HG03439 (cell line): ENCODE measurements around the gene RELN.

Experiments
- ATAC-seq: cut with Tn5 transposase; IDR thresholded peaks from one replicate; pipeline ENCODE4 v1.9.1; 2021; ENCODE audit warnings: mild to moderate bottlenecking, moderate library complexity; ENCODE audit not compliant: unreplicated experiment

RELN gene

DNA sequence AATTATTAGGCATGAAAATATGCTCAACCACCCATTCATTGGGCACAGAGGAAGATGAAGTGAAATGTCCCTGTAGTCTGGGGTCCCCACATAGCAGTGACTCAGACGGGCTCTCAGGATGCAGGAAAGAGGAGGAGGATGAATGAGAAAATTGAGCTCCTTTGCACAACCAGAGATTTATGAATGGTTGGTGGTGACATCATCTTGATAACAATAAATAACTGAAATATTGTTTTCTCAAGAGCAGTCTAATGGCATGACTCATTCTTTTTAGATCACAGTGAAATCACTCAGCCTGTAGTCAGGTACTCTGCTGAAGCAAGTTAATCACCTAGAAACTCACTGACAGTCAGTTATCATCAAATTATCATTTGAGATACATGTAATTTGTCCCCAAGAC lies 254.1 kb downstream of the RELN start:
- no peak for ATAC-seq

DNA sequence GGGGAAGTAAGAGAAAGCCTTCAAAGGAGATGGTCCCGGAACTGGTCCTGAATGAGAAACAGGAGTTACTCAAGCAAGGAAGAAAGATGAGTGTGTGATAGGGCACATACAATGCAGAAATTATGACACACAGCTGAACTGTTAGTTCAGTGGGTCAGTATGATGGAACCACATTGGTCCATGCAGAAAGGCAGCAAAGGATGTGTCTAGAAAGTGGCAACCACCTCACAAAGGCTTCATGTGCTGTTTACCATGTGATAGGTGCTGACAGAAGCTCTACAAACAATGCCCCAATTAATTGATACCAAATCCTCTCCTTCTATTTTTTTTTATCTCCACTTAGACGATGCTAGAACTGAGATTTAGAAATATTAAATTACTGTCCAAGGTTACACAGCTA lies 258.3 kb downstream of the RELN start:
- no peak for ATAC-seq

DNA sequence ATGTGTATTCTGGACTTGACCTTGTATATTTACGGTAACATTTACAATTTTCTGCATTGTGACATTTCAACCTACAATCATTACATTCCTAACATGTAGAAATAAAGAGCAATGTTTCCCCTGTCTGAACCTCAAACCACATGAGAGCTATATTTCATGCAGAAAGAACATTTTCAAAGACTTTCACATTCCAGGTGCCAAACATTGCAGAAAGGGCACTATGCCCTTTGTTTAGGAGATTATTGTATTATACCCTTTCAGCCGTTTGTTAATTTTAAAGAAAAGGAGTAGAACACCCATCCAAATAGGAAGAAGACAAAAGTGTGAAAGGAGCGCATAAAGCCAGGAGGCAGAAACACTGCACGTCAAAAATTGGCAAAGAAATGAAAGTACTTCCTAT lies 260.4 kb downstream of the RELN start:
- no peak for ATAC-seq

DNA sequence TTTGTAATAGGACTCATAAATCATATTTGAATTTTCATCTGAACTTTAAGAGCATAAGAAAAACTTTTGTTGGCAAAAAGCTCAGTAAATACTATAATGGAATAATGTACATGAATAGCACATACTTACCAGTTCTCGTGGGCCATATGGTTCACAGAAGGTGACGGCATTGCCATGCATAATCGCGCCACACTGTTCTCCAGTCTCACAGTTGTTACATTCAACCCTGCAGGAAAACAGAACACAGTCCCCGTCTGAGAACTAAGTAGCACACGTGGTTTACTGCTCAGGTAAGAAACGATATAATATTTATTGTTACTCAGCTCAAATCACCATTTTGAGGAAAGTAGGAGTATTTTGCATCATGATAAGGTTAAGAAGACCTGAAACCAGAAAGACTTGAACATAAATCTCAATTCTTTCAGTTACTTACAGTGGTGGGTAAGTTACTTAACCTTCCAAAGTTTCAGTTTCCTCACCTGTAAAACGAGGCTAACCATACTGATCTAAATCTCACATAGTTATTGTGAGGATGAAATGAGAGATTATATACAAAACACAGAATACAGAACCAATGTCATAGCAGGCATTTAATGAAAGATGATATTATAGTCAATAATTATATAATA lies 261.4 kb downstream of the RELN start:
- no peak for ATAC-seq

DNA sequence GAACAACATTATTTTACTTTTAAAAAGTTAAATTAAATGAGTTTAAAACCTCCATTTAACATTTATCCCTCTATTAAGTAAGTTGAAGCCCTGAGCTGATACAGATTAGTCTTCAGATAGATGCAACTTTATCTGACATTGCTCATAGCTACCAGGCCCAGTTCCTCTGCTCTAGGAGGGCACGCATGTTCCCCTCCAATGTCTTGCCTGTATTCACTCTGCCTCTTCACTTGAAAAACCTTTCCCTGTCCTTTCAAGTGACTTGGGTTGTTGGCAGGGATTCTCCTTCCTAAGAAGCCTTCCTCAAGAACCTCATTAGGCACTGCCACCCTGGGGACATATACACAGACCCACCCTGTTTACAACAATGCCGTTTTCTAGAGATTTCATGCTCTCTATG lies 270.4 kb downstream of the RELN start:
- ATAC-seq: no peak

DNA sequence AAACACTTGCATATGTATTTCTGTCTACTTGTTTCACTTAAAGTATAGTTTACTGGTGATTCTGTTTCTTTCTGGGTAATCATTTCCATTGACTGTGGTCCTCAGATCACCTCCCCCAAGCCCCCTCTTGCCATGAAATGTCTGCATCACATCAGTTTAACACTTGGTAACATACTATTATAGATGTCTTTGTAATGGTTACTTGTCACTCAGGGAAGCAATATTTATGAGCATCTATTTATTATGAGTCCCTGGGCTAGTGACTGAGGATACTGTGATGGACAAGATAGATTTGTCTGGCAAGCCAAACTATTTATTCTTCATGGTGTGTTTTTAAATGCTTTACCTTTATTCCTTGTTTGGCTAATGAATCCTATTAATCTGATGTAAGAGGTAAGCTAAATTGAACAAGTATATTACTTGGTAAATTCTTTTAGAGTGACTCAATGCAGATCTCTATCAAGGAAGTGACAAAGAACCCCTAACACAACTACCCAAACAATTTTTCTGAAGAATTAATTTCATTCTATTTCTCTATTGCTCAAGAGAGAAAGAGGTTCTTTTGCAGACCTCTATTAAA lies 270.9 kb downstream of the RELN start:
- ATAC-seq: no peak

DNA sequence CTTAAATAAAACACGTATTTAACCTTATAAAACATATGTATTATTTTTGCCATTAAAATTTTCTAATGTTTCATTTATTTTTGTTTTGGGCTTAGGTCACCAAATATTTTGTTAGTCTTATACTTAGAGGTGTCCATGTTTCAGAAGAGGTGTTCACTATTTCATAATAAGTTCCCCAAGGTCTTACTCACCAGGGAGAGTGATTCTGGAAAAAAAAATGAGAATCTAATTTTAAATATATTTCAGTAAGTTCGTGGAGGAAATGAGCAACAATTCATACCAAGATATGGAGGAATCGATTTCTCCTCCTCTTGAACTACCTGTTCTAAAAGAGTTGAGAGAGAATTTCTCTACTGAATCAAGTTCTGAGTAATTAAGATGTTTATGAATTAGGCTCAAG lies 271.9 kb downstream of the RELN start:
- ATAC-seq: no peak

DNA sequence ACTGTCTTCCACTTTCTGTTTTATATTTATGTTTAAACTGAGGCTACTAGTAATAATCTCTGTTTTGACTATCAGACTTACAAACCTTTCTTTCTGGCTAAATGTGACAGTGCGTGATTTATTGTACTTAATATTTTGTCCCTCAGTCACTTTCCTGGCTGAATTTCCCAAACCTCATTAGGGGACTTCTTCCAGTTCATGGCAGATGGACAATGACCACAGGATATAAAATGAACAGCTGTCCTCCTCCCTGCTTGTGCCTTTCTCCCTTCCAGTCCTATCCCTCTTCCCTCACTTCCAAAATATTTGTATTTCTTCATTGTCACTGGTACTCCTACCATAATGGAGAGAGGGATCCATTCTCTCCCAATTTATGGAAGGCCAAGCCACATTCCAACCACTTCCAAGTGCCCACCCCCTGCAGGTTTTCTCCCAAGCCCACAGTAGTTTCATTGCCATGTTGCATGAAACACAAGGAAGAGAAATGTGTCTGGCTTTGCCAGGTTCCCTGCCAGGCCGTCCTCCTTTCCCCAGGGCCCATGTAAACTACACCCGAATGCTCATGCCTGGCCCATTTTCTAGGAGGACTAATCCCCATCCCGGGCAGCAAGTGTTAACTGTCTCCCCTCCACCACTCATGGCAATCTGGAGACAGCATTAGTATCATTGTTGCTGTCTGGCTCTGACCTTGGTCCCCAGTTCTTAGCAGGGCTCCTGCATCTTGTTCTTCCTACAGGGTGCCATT lies 273.9 kb downstream of the RELN start:
- no peak for ATAC-seq

DNA sequence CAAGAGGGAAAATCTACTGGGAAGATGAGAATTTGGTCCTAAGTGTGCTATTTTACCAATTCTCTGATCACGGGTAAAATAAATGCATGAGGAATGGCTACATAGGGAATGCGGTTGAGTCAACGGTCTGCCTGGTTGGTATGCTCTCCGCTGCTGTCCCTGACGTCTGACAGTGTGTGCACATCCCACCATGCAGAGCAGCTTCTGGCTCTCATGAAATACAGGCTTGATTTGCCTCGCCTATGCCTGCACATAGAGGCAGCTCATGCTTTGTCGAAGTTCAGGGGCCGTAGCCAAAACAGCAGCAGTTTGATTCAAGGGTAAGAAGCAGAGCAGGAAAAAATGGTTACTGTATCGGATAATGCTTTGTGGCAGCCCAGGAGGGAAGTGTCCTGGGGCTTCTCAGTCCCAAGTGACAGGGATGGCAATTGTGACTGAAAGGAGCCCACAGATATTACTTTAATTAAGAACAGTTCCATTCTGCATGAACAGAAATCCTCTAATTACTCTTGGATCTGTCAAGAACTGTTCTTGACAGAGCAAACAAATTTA lies 275.0 kb downstream of the RELN start:
- ATAC-seq: no peak

DNA sequence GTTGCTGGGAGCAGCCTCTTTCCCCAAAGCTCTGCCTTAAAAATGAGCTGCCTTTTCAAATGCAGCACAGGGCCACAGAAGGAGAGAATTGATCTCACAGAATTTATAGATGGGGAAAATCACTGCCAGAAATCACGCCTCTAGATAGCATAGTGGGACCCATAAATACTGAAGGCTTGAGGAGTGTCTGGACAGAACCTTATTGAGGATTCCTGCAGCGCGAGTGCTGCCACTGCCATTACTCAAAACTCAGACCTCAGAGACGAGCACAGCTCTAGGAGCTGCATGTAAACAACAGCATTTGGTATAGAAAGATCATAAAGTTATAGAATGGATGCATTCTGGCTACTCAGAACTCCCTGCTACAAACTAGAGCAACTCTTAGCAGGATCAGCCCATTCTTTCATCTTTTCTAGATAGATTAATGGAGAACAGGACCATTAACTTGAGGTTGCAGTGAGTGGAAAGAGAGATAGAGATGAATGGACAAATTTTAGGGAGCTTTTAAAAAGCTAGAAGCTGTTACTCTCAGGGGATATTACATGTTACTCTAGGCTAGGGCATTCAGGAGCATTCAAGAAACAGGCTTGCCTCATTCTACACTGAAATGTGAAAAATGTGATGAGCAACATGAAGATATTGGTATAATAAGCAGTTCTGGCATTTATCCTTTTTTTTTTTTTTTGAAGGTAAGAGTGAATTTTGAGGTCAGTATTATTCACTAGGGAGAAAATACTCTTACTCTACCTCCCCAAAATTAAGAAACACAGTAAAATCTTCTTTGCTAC lies 276.3 kb downstream of the RELN start:
- ATAC-seq: no peak

DNA sequence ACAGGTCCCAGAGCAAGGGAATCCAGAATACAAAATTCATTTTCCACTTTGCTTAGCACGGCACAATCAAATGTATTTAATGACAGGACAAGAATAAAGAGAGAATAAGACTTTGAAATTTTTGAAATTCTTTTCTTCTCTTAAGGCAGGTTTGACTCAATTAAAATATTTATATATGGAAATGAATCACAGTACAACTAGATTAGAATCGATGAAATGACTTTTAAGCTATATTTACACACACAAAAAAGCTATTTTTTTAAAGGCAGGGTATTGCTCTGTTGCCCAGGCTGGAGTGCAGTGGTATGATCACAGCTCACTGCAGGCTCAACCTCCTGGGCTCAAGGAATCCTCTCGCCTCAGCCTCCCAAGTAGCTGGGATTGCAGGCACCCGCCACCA lies 278.0 kb downstream of the RELN start:
- ATAC-seq: no peak

DNA sequence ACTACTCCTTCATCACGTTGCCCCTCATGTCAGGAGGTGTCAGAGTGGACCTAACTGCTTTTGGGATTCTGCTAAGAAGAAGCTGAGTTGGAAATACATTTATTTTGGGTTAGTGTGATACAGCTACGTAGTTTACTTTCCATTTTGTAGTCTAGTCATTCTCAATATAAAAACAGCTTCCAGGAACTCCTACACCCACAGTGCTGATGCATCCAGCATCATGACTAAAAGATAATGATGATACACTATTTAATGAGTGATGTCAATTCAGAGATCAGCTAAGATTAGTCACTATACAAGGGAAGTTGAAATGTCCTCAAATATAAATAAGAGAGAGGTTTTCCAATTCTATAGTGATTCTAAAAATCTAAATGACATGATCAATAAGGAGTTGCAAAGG lies 279.2 kb downstream of the RELN start:
- ATAC-seq: no peak

DNA sequence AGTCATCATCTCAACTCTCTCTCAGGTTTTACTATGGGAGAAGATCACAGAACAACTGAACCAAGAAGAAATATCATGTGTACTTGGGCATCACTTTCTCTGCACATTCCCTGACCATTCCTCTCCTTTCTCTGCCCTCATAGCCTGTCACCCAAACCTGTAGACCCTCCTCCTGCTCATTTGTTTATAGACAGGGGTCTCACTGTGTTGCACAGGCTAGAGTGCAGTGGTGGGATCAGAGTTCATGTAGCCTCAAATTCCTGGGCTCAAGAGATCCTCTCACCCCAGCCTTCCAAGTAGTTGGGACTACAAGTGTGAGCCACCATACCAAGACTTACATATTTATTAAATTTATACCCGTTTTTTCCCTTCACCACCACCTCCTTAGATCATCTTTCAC lies 282.7 kb downstream of the RELN start:
- no peak for ATAC-seq

DNA sequence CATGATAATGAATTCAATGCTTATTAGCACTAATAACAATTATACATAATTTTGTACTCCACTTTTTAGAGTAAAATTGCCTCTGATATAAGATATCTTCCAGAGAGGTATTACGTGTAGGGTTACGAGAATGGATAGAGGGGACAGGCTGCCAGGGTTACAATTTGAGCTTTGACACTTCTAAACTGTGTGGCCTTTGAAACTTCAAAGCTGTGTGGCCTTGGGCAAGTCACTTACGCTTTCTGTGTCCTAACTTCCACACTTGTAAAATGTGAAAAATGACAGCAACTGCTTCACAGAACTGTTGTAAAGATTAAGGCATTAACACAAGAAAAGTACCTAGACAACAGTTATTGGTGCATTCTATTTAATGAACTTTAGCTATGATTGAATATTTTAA lies 283.9 kb downstream of the RELN start:
- no peak for ATAC-seq

DNA sequence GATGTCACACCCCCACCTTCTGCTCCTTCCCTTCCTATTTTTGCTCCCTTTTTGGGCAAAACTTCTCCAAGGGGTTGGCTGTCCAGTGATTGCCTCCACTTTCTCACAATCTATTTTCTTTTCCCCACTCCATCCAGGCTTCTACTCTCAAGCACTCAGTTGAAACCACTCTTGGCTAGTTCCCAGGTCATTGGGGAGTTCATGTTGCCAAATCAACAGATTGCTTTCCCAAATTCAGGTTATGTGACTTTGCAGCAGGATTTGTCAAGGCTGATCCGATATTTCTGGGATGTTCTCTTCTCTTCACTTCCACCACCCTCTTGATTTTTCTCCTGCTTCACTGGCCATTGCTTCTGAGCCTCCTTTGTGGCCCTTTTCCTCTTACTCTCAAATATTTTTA lies 284.8 kb downstream of the RELN start:
- ATAC-seq: no peak

DNA sequence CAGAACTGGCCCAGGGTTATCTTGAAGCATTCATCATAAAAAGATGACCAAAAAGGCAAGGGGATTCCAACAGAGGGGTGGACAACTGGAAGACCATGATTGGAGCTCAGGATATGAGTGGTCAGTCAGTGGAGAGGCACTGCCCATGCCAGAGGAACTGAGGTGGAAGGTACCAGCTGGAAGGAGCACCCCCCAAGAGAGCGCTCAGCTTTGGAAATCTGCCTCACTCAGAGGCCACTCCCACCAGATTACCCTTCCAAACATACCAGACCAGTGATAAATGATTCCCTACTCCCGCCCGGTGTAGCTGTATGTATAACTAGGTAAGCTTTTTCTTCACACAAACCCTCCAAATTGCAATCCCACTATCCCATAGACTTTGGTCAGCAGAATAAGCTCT lies 286.5 kb downstream of the RELN start:
- ATAC-seq: no peak

DNA sequence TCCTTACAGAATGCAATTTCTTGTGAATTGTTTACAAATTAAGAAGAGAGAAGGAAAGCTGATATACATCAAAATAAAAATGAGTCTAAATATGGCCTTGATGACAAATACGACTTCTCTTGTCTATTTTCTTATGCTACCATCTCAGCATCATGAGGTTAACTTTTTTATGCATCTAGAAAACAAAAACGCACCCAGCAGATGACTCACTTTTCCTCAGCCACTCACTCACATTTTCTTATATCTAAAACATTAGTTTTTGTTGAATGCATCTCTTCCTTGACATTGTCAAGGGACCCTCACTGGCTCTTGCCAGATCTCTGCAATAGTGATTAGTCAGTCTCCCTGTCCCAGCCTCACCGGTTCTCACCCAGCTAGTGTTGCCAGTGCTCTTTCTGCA lies 287.0 kb downstream of the RELN start:
- no peak for ATAC-seq

DNA sequence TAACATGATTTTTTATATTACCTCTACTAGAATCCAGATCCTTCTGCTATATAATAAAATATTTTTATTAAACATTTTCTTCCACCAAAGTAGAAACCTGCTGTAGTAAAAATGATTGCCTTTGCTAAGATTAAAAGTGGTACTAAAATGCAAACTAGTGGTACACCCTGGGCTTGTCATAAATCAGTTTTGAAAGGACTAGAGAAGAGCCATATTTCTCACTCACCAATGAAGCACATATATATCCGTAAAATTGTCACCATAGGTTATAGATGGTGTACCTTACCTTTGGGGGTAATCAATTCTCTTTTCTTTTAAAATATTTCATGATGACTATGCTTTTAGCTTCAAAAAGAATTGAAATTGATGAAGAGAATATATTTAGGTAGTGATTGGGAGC lies 290.4 kb downstream of the RELN start:
- no peak for ATAC-seq

DNA sequence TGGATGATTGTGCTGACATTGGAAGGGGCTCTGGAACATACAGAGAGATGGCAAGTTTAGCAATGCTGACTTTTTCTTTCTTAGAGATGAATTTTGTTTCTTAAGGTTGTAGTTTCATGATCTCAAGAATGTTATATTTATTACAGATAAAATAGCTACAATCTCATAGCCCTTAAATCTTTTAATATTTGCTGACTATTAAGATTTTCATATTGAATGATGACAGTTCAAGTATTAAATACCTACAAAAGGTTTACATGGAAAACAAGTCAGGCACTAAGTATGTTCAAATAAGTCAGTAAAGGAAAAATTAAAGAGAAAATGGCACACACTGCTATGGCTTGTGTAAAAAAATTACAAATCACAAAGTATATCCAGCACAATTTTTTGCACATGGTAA lies 291.4 kb downstream of the RELN start:
- ATAC-seq: no peak

DNA sequence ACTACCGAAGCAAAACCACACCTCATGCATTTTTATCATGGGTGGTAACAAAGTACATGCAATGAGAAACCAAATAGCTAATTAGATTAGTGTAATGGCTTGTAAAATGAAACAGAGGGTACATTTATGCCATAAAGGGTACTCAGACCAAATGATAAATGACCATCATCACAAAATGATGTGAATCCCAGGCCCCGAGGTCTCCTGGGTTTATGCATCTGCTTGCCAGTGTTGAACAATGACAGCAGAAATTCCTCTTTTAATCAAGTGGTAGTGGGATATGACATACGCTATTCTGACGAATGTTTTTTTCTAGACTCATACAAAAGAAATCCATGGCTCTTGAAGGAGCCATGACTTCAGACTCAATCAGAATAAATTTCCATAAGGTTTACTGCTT lies 293.9 kb downstream of the RELN start:
- no peak for ATAC-seq

DNA sequence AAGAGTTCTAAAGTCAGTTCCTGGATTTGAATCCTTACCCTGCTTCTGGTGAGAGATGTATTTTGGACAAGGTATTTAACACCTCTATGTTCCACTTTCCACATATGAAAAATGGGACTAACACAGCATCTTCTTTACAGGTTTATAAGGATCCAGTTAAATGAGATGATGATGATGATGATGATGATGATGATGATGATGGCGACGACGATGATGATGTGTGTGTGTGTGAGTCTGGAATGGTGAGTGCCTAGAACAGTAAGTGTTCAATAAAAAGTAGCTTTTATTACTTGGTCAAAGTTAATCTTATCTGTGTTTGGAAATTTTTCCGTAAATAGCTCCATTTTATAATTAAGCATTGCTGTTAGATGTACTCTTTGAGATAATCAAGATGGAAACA lies 295.2 kb downstream of the RELN start:
- ATAC-seq: no peak

DNA sequence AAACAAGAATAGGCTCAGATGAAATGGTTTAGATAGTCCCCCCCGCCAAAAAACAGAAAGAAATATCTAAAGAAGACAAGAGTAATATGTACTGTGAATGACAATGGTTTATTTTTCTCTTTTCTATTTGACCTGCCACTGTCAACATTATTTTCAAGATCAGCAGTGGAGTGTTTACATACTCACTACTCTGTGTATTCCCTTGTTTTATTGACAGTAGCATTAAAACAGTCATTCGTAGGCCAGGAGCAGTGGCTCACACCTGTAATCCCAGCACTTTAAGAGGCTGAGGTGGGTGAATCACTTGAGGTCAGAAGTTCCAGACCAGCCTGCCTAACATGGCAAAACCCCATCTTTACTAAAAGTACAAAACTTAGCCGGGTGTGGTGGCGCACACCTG lies 298.2 kb downstream of the RELN start:
- ATAC-seq: no peak
